NT2/D1 (cell line): Measurements from ENCODE around the gene CAMK2D.

ENCODE experiments used
- YY1 ChIP-seq: IDR thresholded peaks from 2 replicates; pipeline ENCODE4 v1.6.1; 2011; ENCODE audit not compliant: insufficient read length, insufficient read depth
- ZNF274 ChIP-seq: IDR thresholded peaks from 2 replicates; pipeline ENCODE4 v1.6.1; 2011; ENCODE audit warnings: mild to moderate bottlenecking, low read depth, low read length

- no peak for TF ChIP-seq YY1
- no peak for TF ChIP-seq ZNF274
Measured at GRCh38 chr4:113687067-113687718, 74.3 kb downstream of the CAMK2D start.
